CD4-positive, alpha-beta T cell treated with Interleukin-21 for 1 hour (primary cell): Measurements from ENCODE around the gene DUSP10.

ENCODE experiments used
- DNase-seq: peaks from one replicate; pipeline ENCODE4 v3.0.0-alpha.2; 2020

The DUSP10 gene

GRCh38 chr1:221711656-221712055 lies 30.2 kb downstream of the DUSP10 start:
- no peak for DNase-seq

GRCh38 chr1:221711063-221711577 lies 30.8 kb downstream of the DUSP10 start:
- no peak for DNase-seq

- no peak for DNase-seq
Measured at GRCh38 chr1:221709854-221710253, 32.0 kb downstream of the DUSP10 start.

GRCh38 chr1:221708987-221709386 lies 32.9 kb downstream of the DUSP10 start:
- peak; percentile 84 for DNase-seq

- DNase-seq = peak; percentile 80
Measured at GRCh38 chr1:221708076-221708571, 33.8 kb downstream of the DUSP10 start.

GRCh38 chr1:221706876-221707582 lies 34.9 kb downstream of the DUSP10 start:
- DNase-seq = no peak

- no peak for DNase-seq
Measured at GRCh38 chr1:221706191-221706590, 35.7 kb downstream of the DUSP10 start.

- DNase-seq = no peak
Measured at GRCh38 chr1:221704306-221704705, 37.6 kb downstream of the DUSP10 start.

GRCh38 chr1:221701570-221702186 lies 40.2 kb downstream of the DUSP10 start:
- DNase-seq = no peak

GRCh38 chr1:221700948-221701347 lies 40.9 kb downstream of the DUSP10 start:
- DNase-seq = no peak

- DNase-seq = no peak
Measured at GRCh38 chr1:221700536-221700935, 41.4 kb downstream of the DUSP10 start.

- no peak for DNase-seq
Measured at GRCh38 chr1:221699978-221700519, 41.8 kb downstream of the DUSP10 start.

GRCh38 chr1:221699577-221699976 lies 42.3 kb downstream of the DUSP10 start:
- no peak for DNase-seq

GRCh38 chr1:221698579-221699349 lies 43.1 kb downstream of the DUSP10 start:
- DNase-seq = no peak

GRCh38 chr1:221697923-221698425 lies 43.9 kb downstream of the DUSP10 start:
- no peak for DNase-seq

GRCh38 chr1:221696718-221697461 lies 45.0 kb downstream of the DUSP10 start:
- DNase-seq = no peak

- no peak for DNase-seq
Measured at GRCh38 chr1:221696027-221696426, 45.9 kb downstream of the DUSP10 start.

- DNase-seq = no peak
Measured at GRCh38 chr1:221695301-221695700, 46.6 kb downstream of the DUSP10 start.

GRCh38 chr1:221694109-221694508 lies 47.8 kb downstream of the DUSP10 start:
- no peak for DNase-seq

GRCh38 chr1:221693087-221693486 lies 48.8 kb downstream of the DUSP10 start:
- DNase-seq = no peak

- no peak for DNase-seq
Measured at GRCh38 chr1:221692643-221693042, 49.2 kb downstream of the DUSP10 start.

GRCh38 chr1:221691261-221691660 lies 50.6 kb downstream of the DUSP10 start:
- no peak for DNase-seq
